BLaER1 (cell line): ENCODE results near the gene DNAI4.
"Not testable (repeated sequence)": the region's sequence is repeated elsewhere in the genome, so short reads cannot be mapped to it uniquely, and the experiment has no call there.

ENCODE experiments used
- H3K27ac ChIP-seq: shearing (Covaris generic); formaldehyde crosslinking; 2 replicates; pipeline ENCODE4 v1.8.1; 2022
- H3K27me3 ChIP-seq: shearing (Covaris generic); formaldehyde crosslinking; 2 replicates; pipeline ENCODE4 v1.8.1; 2022
- H3K36me3 ChIP-seq: shearing (Covaris generic); formaldehyde crosslinking; 2 replicates; pipeline ENCODE4 v1.8.1; 2022
- H3K4me1 ChIP-seq: shearing (Covaris generic); formaldehyde crosslinking; 2 replicates; pipeline ENCODE4 v1.8.1; 2022
- H3K4me2 ChIP-seq: shearing (Covaris generic); formaldehyde crosslinking; 2 replicates; pipeline ENCODE4 v1.8.1; 2022
- H3K4me3 ChIP-seq: shearing (Covaris generic); formaldehyde crosslinking; 2 replicates; pipeline ENCODE4 v1.8.1; 2022
- H3K9ac ChIP-seq: shearing (Covaris generic); formaldehyde crosslinking; 2 replicates; pipeline ENCODE4 v1.8.1; 2022
- H3K9me3 ChIP-seq: shearing (Covaris generic); formaldehyde crosslinking; 2 replicates; pipeline ENCODE4 v1.8.1; 2022
- H4K20me1 ChIP-seq: shearing (Covaris generic); formaldehyde crosslinking; 2 replicates; pipeline ENCODE4 v1.8.1; 2022
- Cebpa-rat ChIP-seq: shearing (Covaris generic); IDR thresholded peaks from 2 replicates; pipeline ENCODE4 v1.8.1; 2022

DNAI4 gene

DNA sequence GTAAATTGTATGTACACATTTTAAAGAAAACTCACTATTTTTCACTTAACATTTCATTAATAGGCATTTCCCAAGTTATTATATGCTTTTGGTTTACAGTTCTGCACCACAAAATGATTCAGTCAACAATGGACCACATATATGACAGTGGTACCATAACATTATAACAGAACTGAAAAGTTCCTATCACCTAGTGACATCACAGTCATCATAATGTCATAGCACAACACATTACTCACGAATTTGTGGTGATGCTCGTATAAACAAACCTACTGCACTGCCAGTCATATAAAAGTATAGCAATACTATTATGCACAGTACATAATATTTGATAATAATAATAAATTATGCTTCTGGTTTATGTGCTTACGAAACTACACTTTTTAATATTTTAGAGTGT lies 30.9 kb downstream of the DNAI4 start:
- H3K4me1 ChIP-seq: no peaks in the 10 kb centered on the region
- no peaks in the 10 kb centered on the region for H3K9me3 ChIP-seq
- no peak for TF ChIP-seq Cebpa-rat
- no peak overlapping the region for H3K9ac ChIP-seq
- no peaks in the 10 kb centered on the region for H4K20me1 ChIP-seq
- H3K4me2 ChIP-seq: no peak overlapping the region
- H3K27me3 ChIP-seq: no peaks in the 10 kb centered on the region
- no peaks in the 10 kb centered on the region for H3K36me3 ChIP-seq
- H3K27ac ChIP-seq: no peak overlapping the region
- no peak overlapping the region for H3K4me3 ChIP-seq

DNA sequence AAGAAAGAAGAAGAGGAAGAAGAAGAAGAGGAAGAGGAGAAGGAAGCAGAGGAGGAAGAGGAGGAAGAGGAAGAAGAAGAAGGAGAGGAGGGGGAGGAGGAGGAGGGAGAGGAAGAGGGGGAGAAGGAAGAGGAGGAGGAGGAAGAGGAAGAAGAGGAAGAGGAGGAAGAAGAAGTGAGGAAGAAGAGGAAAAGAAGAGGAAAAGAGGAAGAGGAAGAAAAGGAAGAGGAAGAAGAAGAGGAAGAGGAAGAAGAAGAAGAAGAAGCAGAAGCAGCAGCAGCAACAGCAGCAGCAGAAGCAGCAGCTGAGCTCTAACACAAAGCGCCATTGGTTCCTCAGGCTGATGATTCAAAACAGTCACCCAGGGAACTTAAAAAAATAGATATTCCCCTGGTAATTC lies 34.0 kb downstream of the DNAI4 start:
- Histone ChIP-seq H3K4me3 (no peak overlapping the region), H4K20me1 (no peaks in the 10 kb centered on the region), H3K4me2 (no peak overlapping the region), H3K9ac (no peak overlapping the region), H3K27me3 (no peaks in the 10 kb centered on the region), H3K27ac (no peak overlapping the region), H3K9me3 (no peaks in the 10 kb centered on the region), H3K4me1 (no peaks in the 10 kb centered on the region), H3K36me3 (no peaks in the 10 kb centered on the region)
- TF ChIP-seq Cebpa-rat: no peak

DNA sequence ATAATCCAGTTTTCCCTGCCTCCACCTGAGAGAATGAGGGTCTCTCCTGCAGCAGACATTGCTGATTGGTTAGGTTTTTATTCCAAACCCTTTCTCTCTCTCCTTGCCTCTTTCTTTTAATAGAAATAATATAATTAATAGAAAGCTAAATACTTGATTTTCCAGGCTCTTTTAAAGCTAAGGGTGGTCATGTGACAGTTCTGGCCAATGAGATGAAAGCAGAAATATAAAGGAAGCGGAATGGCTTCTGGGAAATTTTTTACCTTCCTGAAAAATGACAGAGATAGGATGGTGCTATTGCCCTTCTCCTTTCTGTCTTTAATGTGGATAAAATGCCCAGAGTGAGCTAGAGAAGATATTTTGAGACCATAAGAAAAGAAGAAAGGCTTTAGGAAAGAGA lies 35.6 kb downstream of the DNAI4 start:
- H4K20me1 ChIP-seq: no peaks in the 10 kb centered on the region
- H3K27me3 ChIP-seq: no peaks in the 10 kb centered on the region
- H3K4me2 ChIP-seq: no peak overlapping the region
- H3K4me3 ChIP-seq: no peak overlapping the region
- H3K9ac ChIP-seq: no peak overlapping the region
- no peaks in the 10 kb centered on the region for H3K36me3 ChIP-seq
- H3K4me1 ChIP-seq: no peaks in the 10 kb centered on the region
- H3K27ac ChIP-seq: no peak overlapping the region
- no peak for TF ChIP-seq Cebpa-rat
- no peaks in the 10 kb centered on the region for H3K9me3 ChIP-seq

DNA sequence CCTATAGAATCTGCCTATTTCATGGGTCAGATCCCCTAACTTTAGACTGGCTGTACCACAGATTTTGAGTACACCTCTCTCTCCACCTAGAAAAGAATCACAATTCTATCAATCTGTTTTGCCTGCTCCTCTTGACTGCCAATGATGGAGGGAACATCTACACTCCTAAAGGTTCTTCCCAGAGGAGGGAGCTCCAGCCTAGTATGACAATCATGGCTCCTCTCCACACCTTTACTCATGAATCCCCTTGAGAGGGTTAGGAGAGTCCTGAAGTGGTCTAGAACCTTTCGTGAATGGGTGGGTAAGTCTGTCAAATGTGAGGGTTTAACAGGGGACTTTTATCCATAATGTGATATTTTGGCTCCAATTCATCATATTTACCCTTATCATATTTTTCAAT lies 48.0 kb downstream of the DNAI4 start:
- Histone ChIP-seq H4K20me1 (no peaks in the 10 kb centered on the region), H3K27ac (no peak overlapping the region), H3K9ac (no peak overlapping the region), H3K4me2 (no peak overlapping the region), H3K4me3 (no peak overlapping the region), H3K9me3 (peaks cover 3% of the 10 kb centered on the region; the same call in 1 of the 2 replicates), H3K4me1 (no peaks in the 10 kb centered on the region), H3K36me3 (no peaks in the 10 kb centered on the region), H3K27me3 (no peaks in the 10 kb centered on the region)
- TF ChIP-seq Cebpa-rat: no peak

DNA sequence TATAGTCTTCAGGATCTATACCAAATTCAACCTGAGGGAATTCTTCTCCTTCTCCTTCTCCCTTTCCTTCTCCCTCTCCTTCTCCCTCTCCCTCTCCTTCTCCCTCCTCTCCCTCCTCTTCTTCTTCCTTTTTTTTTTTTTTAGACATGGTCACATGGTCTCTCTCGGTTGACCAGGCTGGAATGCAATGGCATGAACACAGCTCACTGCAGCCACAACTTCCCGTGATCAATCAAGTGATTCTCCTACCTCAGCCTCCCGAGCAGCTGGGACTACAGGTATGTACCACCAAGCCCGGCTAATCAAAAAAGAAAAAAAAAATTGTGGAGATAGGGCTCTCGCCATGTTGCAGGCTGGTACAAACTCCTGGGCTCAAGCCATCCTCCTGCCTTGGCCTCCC lies 51.5 kb downstream of the DNAI4 start:
- Histone ChIP-seq H3K9me3 (no peaks in the 10 kb centered on the region), H3K27me3 (no peaks in the 10 kb centered on the region), H3K4me1 (no peaks in the 10 kb centered on the region), H3K36me3 (no peaks in the 10 kb centered on the region), H3K27ac (no peak overlapping the region), H3K4me2 (no peak overlapping the region), H3K4me3 (no peak overlapping the region), H3K9ac (no peak overlapping the region), H4K20me1 (no peaks in the 10 kb centered on the region)
- TF ChIP-seq Cebpa-rat: no peak

DNA sequence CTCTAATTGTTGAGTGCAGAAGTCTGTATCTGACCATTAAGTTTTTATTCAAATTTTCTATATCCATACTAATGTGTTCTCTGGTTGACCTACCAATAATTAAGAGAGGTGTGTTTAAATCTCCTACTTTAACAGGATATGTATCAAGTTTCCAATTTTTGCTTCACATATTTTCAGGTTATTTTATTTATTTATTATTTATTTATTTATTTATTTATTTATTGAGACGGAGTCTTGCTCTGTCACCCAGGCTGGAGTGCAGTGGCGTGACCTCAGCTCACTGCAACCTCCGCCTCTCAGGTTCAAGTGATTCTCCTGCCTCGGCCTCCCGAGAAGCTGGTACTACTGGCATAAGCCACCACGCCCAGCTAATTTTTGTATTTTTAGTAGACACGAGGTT lies 52.6 kb downstream of the DNAI4 start:
- not testable (repeated sequence) for H3K4me1 ChIP-seq, H4K20me1 ChIP-seq, H3K27me3 ChIP-seq, H3K36me3 ChIP-seq, H3K9ac ChIP-seq, H3K9me3 ChIP-seq, H3K4me2 ChIP-seq, H3K27ac ChIP-seq, H3K4me3 ChIP-seq

DNA sequence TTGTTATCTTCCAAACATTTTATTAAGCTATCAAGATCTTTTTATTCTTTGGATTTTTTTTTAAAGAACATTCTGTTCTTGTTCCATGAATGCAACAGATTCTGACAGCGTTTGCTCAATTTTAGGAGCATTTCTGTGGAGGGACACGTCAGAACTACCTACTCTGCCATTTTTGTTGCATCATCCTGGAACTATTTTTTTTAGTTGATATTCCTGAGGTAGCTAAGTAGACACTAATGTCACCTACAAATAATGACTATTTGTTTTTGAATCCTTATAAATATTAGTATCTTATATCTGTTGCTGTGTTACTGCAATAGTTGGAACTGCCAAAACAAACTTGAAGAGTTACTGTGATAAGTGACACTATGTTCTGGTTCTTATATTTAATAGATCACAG lies 57.2 kb downstream of the DNAI4 start:
- Histone ChIP-seq H3K4me1 (no peaks in the 10 kb centered on the region), H3K27me3 (no peaks in the 10 kb centered on the region), H3K36me3 (no peaks in the 10 kb centered on the region), H3K9me3 (no peaks in the 10 kb centered on the region), H3K4me2 (no peak overlapping the region), H3K4me3 (no peak overlapping the region), H3K27ac (no peak overlapping the region), H3K9ac (no peak overlapping the region), H4K20me1 (no peaks in the 10 kb centered on the region)
- TF ChIP-seq Cebpa-rat: no peak

DNA sequence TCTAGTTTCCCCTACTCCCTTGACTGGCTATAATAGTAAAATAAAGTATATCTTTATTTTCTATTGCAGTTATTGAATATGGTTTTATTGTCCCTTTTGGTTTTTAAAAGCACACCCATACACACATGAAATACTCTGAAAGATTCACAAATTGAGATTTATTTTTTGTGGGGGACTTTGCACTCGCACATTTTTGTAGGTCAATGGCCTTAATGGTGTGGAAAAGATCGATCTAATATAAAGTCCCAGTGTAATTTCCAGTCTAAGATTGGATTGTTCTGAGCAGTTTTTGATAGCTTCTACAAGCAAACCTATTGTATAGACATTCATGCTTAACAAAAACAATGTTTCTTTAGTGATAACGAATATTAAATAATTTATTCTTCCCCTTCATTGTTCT lies 64.1 kb downstream of the DNAI4 start:
- no peak overlapping the region for H3K9ac ChIP-seq
- no peaks in the 10 kb centered on the region for H3K27me3 ChIP-seq
- no peak for TF ChIP-seq Cebpa-rat
- no peak overlapping the region for H3K4me2 ChIP-seq
- H3K4me3 ChIP-seq: no peak overlapping the region
- H3K4me1 ChIP-seq: no peaks in the 10 kb centered on the region
- no peak overlapping the region for H3K27ac ChIP-seq
- H3K9me3 ChIP-seq: no peaks in the 10 kb centered on the region
- H4K20me1 ChIP-seq: no peaks in the 10 kb centered on the region
- H3K36me3 ChIP-seq: no peaks in the 10 kb centered on the region

DNA sequence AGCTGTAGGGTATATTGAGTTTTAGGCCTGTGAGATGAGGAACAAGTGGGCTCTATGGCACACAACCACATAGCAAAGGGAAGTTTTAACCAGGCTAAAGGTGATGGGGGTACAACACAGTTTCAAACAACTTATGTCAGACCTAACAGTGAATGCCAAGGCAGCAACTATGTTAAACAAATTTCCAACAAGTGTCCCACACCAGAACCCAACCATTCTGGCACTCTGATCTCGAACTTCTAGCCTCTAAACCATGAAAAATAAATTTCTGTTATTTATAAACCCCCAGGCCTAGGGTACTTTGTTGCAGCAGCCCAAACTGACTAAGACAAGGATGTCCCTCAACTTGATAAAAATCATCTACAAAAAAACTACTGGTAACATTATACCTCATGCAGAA lies 71.3 kb downstream of the DNAI4 start:
- Histone ChIP-seq H3K36me3 (no peaks in the 10 kb centered on the region), H3K4me1 (no peaks in the 10 kb centered on the region), H3K27ac (no peak overlapping the region), H3K4me2 (no peak overlapping the region), H3K9me3 (no peaks in the 10 kb centered on the region), H3K9ac (no peak overlapping the region), H3K27me3 (no peaks in the 10 kb centered on the region), H3K4me3 (no peak overlapping the region), H4K20me1 (no peaks in the 10 kb centered on the region)
- TF ChIP-seq Cebpa-rat: no peak

DNA sequence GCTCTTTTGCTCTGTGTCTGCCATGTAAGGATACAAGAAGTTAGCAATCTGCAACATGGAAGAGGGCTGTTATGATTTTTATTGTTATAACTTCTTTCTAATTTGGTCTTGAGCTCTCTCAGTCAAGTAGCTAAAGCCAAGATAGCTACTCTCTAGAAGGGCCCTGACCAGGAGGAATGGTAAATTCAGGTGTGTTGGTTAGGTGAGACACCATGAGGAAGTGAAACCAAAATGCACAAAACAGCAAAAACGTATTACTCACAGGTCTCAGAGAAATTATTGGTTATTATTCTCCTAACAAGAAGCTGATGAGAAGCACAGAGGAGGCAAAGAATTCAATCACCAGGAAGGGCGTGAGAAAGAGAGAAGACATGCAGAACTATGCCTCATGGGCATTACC lies 71.8 kb downstream of the DNAI4 start:
- no peaks in the 10 kb centered on the region for H3K27me3 ChIP-seq
- H3K27ac ChIP-seq: no peak overlapping the region
- H3K9me3 ChIP-seq: no peaks in the 10 kb centered on the region
- H3K4me3 ChIP-seq: no peak overlapping the region
- no peak for TF ChIP-seq Cebpa-rat
- H3K4me1 ChIP-seq: no peaks in the 10 kb centered on the region
- H3K4me2 ChIP-seq: no peak overlapping the region
- no peaks in the 10 kb centered on the region for H3K36me3 ChIP-seq
- no peaks in the 10 kb centered on the region for H4K20me1 ChIP-seq
- H3K9ac ChIP-seq: no peak overlapping the region

DNA sequence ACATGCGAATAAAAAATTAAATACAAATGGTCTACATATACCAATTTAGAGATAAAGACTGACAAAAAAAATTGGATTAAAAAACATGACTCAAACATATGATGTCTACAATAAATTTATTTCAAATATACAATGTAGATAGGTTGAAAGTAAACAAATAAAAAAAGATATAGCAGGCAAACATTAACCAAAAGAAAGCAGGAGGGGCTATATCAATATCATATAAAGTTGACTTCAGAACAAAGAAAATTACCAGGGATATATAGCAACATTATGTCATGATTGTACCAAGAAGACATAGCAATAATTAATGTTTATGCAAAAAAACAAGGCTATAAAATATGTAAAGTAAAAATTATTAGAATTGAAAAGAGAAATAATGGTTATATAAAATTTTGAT lies 73.7 kb downstream of the DNAI4 start:
- Histone ChIP-seq H3K9me3 (no peaks in the 10 kb centered on the region), H3K36me3 (no peaks in the 10 kb centered on the region), H3K9ac (no peak overlapping the region), H3K4me3 (no peak overlapping the region), H3K4me1 (no peaks in the 10 kb centered on the region), H3K4me2 (no peak overlapping the region), H3K27me3 (no peaks in the 10 kb centered on the region), H3K27ac (no peak overlapping the region), H4K20me1 (no peaks in the 10 kb centered on the region)
- no peak for TF ChIP-seq Cebpa-rat
